Activated CD8-positive, alpha-beta memory T cell treated with anti-CD3 and anti-CD28 coated beads, Interleukin-2, amount 50 U/mL, for 4 hours (primary cell): Measurements from ENCODE around the gene EPHA2.

Experiments
- DNase-seq: peaks from one replicate; pipeline ENCODE4 v3.0.0-alpha.2; 2020

EPHA2 gene

GRCh38 chr1:16149146-16149545 is 6.7 kb downstream of the EPHA2 start:
- no peak for DNase-seq

- DNase-seq, result no peak
These were observed 7.4 kb downstream of the EPHA2 start for GRCh38 chr1:16148329-16149092.

GRCh38 chr1:16147156-16147926 is 8.5 kb downstream of the EPHA2 start:
- DNase-seq, result no peak

- no peak for DNase-seq
These were observed 9.4 kb downstream of the EPHA2 start for GRCh38 chr1:16146279-16147155.

GRCh38 chr1:16145662-16146278 is 10.1 kb downstream of the EPHA2 start:
- DNase-seq, result no peak

- no peak for DNase-seq
These were observed 10.7 kb downstream of the EPHA2 start for GRCh38 chr1:16145030-16145661.

- no peak for DNase-seq
These were observed 11.4 kb downstream of the EPHA2 start for GRCh38 chr1:16144325-16145029.

- no peak for DNase-seq
These were observed 12.1 kb downstream of the EPHA2 start for GRCh38 chr1:16143566-16144324.

- DNase-seq, result no peak
These were observed 12.8 kb downstream of the EPHA2 start for GRCh38 chr1:16143005-16143565.

GRCh38 chr1:16142383-16142995 is 13.4 kb downstream of the EPHA2 start:
- DNase-seq, result no peak

GRCh38 chr1:16141573-16142336 is 14.1 kb downstream of the EPHA2 start:
- DNase-seq, result no peak

GRCh38 chr1:16140068-16140596 is 15.7 kb downstream of the EPHA2 start:
- no peak for DNase-seq

- no peak for DNase-seq
These were observed 16.4 kb downstream of the EPHA2 start for GRCh38 chr1:16139473-16139962.

- no peak for DNase-seq
These were observed 17.1 kb downstream of the EPHA2 start for GRCh38 chr1:16138772-16139221.

- DNase-seq, result no peak
These were observed 17.9 kb downstream of the EPHA2 start for GRCh38 chr1:16137890-16138467.

- DNase-seq, result no peak
These were observed 20.4 kb downstream of the EPHA2 start for GRCh38 chr1:16135501-16135900.

GRCh38 chr1:16134906-16135305 is 21.0 kb downstream of the EPHA2 start:
- no peak for DNase-seq

GRCh38 chr1:16134066-16134801 is 21.6 kb downstream of the EPHA2 start:
- DNase-seq, result no peak
